Stimulated activated CD4-positive, alpha-beta T cell treated with anti-CD3 and anti-CD28 coated beads, Interleukin-2, amount 100 ng/mL, for 24 hours (primary cell): ENCODE measurements around the gene PAQR6.

Source experiments
- DNase-seq, 2 donors: peaks; one replicate each; pipeline ENCODE4 v3.0.0-alpha.2; 2020

PAQR6 gene, protein sequence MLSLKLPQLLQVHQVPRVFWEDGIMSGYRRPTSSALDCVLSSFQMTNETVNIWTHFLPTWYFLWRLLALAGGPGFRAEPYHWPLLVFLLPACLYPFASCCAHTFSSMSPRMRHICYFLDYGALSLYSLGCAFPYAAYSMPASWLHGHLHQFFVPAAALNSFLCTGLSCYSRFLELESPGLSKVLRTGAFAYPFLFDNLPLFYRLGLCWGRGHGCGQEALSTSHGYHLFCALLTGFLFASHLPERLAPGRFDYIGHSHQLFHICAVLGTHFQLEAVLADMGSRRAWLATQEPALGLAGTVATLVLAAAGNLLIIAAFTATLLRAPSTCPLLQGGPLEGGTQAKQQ

GRCh38 chr1:156247460-156248322 lies at the start of gene PAQR6:
PAQR6 (minus strand) TSS chr1:156248056; CDS start chr1:156246731, 1,325 bp downstream.
- no peak for DNase-seq

DNA sequence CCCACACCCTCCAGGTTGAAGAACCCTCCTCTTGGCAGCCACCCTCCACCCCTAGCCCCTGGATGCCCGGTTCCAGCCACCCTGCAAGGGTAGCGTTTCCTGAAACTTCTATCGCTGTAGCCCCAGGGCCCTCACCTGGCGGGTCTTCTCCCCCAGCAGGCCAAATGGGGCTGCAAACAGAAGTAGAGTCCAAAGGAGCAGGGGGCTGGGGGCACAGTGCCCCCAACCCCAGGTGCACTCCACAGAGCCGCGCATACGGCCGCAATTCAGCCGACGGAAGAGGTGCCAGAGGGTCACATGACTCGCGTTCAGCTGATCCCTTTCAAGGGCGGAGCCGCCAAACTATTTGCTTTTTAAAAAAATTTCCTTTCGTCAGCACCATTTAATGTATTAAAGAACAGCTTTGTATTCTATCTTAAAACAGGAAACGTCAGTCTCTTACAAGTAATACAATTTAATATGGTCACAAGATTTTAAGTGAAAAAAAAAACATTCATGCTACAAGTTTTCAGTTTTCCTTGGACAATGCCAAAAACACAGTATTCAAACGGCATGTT lies 47.6 kb upstream of the PAQR6 start, which contains the start of gene GLMP:
GLMP (minus strand) TSS at position 289 of the 557 bp plus-strand sequence; CDS start at position 255, 34 bp downstream.
- peak; percentile 60 to 61 for DNase-seq

DNA sequence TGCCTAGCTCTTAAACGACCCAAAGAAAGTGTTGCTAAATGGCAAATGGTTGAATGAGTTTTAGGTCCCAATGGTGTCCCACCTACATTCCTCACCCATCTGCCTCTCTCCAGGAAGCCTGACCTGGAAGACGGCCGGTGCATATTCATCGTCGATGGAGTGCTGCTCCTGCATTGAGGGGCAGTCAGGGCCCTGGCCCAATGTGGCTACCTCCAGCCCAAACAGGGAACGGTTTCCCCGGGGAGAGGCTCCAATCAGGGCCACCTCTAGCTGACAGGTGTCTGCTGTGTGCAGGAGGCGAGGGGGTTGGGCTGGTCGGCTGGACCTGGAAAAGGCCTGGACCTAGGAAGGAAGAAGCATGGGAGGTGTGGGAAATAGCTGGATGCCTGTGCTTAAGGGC lies 46.0 kb upstream of the PAQR6 start:
- no peak for DNase-seq

- DNase-seq = no peak
These were observed 45.2 kb upstream of the PAQR6 start for GRCh38 chr1:156293098-156293434.

DNA sequence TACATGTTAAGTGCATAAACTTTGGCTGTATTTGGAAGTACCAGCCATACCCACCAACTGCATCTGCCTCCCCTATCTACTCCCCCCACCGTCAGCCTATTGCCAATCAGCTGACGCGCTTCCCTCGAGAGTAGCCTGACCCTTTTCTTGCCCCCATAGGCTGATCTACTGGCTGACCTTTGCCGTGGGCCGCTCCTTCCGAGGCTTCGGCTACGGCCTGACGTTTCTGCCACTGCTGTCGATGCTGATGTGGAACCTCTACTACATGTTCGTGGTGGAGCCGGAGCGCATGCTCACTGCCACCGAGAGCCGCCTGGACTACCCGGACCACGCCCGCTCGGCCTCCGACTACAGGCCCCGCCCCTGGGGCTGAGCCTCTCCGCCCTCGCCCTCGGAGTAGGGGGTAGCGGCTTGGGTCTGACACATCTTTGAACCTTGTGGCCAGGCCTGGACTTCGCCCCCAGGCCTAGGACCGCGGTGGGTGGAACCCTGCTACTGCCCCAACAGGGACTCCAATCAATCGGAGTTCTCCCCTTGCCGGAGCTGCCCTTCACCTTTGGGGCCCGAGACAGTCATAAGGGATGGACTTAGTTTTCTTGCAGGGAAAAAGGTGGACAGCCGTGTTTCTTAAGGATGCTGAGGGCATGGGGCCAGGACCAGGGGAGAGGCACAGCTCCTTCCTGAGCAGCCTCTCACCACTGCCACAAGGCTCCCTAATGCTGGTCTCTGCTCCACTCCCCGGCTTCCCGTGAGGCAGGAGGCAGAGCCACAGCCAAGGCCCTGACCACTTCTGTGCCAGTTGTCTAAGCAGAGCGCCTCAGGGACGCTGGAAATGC lies 43.6 kb upstream of the PAQR6 start:
- peak in 1 of 2 donors; percentile 42 for DNase-seq

DNA sequence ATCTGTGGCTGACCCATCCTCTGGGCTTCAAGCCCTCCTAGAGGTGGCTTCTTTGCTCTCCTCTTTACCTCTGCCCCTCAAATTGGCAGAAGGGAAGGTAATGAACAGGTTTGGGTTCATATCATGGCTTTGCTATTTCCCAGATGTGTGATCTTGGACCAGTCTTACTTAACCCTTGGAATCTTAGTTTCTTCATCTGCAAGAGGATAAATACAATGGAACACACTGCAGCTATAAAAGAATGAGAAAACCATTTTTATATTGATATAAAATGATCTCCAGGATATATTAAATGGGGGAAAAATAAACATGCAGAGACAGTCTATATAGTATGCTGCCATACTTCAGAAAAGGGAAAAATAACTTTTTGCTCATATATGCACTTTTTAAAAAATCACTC lies 42.0 kb upstream of the PAQR6 start:
- DNase-seq = no peak

DNA sequence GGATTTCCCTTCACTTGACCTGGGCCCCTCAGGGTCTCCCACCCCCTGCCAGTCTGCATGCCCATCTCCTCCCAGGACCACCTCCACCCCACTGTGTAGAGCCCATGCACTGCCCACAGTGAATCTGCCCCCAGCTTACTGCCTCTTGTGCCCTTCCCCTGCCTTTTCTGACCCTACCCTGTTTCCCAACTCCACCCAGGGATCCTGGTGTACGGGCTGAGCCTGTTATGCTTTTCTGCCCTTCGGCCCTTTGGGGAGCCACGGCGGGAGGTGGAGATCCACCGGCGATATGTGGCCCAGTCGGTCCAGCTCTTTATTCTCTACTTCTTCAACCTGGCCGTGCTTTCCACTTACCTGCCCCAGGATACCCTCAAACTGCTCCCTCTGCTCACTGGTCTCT lies 38.2 kb upstream of the PAQR6 start:
- DNase-seq = no peak

GRCh38 chr1:156285437-156285836 lies 37.6 kb upstream of the PAQR6 start:
- no peak for DNase-seq

DNA sequence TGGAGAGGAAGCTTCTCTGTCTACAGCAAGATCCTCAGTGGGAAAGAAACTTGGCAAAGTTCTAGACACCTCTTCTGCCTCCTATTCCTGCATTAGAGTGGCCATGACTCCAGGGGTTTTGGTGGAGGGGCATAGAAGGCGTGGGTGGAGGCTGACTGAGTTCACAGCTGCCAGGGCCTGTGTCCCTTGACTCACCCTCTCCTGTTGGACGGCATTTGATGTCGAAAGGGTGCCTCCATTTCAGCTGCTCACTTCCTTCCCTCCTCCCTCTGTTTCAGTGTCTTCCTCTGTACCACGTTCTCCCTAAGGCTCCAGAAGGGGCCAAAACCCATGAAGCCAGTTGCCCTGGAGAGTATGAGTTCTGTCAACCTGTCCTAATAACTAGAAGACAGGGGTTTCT lies 36.9 kb upstream of the PAQR6 start:
- no peak for DNase-seq

DNA sequence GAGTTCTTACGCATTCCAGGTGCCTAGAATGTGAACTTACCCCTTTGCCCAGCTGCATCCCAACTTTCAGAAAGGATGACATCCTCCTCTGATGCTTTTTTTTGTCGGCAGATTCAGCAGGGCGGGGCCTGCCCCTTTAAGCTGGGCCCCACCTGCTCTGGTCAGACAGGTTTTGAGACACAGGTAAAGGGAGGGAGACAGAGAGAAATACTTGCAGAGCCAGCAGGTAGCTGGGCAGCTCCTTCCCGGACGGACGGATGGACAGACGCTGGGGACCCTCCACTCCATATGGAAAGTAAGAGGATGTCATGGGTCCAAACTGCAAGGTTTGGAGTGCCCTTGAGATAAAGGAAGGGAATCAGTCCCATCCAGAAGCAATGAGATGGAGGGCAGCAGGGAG lies 36.3 kb upstream of the PAQR6 start, which contains the start of gene TMEM79:
TMEM79 (plus strand) TSS at position 214 of the 400 bp plus-strand sequence. CDS start 902 bp downstream, outside the sequence.
- no peak for DNase-seq

DNA sequence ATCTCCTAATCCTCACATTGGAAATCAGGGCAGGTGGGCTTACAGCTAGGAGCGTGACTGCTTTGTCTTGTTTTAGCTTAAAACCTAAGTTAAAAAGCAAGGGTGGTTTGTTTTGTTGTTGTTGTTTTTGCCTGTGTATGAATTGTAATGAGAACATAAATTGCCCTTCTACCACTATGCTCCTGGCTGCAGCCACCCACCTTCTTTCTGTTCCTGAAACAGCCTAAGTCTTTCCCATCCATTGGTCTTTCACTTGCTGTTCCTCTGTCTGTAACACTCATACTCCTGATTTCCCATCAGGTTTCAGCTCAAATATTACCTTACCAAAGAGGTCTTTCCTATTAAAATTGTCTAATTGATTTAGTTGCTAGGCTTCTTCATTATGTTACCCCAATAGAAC lies 35.7 kb upstream of the PAQR6 start:
- no peak for DNase-seq

DNA sequence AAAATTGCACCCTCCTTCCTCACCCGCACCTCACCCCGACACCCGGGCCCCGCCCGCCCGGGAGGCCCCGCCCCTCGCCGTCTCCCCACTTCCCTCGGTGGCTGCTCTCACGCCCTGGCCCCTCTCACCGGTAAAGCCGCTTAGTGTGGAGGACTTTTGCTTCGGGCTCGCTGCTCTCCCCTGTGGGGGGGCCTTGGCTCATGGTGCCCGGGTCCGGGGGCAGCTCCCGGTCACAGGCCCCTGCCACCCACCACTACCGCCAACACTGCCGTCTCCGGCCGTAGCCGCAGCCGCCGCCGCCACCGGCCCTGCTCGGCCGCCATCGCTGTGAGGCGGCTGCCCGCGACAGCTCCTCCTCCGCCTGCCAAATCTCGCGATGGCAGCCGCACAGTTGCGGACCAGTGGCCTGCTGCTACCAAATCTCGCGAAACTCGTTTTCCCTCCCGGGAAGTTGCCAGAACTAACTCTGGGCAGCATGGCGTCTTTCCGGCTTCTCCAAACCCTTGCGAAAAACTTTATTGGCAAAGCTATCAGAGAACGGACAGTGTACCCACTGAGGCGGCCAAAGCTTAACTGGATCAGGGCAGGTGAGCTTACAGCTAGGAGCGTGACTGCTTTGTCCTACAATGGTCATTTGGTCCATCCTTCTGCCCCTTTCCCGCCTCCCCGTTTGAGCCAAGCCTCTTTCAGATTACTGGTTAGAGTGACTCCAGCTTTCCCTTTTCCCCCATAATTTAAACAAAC lies 34.8 kb upstream of the PAQR6 start, which contains the start of gene SMG5:
SMG5 (minus strand) TSS at position 347 of the 744 bp plus-strand sequence; CDS start at position 202, 145 bp downstream.
- peak; percentile 94 to 95 for DNase-seq

GRCh38 chr1:156281693-156282478 lies 34.0 kb upstream of the PAQR6 start:
- peak; percentile 38 to 46 for DNase-seq

DNA sequence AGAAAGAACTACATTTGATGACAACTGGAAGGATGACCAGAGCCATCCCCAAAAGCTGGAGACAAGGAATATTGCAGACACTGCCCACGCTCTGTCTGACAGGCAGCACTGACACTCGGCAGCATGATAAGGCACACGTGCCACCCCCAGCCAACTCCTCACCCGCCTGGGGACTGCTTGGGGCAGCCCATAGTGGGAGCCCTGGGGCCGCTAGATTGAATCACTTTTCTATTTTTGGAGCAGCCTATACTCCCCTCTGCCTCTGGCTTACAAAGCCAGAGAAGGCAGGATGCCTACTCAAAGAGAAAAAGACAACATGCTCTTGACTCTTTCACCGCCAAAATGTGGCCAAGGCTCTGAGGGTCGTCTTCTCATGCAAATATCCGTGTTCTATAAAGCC lies 33.4 kb upstream of the PAQR6 start:
- DNase-seq = peak; percentile 57 to 62

GRCh38 chr1:156279837-156280236 lies 32.0 kb upstream of the PAQR6 start:
- no peak for DNase-seq

GRCh38 chr1:156276966-156277381 lies 29.1 kb upstream of the PAQR6 start:
- DNase-seq = no peak

- no peak for DNase-seq
These were observed 28.7 kb upstream of the PAQR6 start for GRCh38 chr1:156276532-156276931.

DNA sequence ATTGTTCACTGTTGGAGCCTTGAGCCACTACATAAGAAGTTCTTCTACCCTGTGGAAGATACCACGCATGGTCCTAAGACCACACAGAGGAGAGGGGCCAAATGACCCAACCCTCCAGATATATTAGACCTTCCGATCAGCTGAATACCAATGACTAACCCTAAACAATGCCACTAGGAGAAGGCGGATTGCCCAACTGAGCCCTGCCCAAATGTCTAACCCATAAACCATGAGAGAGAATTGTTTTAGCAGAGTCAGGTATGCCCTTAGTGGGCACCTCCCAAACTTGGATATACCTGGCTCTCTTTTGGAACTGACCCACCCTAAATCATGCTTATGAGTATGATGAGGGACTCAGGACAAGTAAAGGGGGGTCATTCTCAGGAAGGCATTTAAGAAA lies 22.5 kb upstream of the PAQR6 start:
- DNase-seq = no peak

DNA sequence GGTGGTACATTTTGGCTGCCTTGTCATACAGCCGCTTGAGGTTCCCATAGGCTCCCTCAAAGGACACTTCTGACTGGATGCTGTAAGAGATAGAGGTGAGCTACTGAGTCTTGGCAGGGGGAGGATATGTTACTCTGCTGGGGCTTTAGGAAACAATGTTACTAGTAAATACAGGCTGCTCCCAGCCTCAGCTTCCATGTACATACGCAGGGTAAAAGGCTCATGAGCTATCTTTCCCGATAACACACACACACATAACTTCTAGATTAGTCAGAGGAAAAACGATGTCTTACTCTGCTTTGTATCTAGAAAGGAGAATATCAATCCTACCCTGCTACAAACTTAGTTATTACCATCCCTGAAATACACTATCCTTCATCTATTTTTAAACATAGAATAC lies 20.5 kb upstream of the PAQR6 start:
- no peak for DNase-seq

DNA sequence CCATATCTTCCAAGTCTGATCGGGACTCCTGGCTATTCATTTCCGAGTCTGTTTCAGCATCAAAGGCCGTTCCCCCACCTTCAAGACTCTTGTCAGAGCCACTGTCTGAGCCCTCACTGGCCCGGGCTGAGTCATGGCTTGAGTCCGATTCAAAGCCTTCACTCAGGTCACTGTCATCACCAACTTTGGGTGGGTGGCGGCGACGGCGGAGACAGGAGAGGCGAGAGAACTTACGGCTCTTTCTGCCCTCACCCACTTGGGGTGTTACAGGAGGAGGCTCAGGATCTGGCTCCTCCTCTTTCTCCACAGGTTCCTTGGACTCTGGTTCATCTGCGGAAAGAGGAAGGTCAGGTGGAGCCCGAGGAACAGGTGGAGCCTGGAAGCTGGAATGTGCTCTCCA lies 18.2 kb upstream of the PAQR6 start:
- DNase-seq = no peak

DNA sequence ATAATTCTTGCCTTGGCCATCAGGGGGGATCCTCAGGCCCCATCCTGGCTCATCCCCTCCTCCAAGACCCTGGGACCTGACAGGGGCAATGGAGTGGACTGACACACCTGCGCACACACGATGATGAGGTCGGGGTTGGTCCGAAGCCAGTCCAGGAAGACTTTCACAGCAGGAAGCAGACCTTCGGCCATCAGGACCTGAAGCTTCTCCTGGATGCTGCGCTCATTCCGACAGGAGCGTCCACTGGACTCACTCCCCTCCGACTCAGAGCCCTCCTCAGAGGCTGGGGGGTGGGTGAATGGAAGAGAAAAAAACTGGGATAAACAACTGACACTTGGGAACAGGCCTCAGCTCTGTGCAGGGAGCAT lies 15.4 kb upstream of the PAQR6 start:
- DNase-seq = no peak
